Fibroblast of mammary gland (primary cell): ENCODE data around the gene PTPRD.

Experiments
- DNase-seq: peaks from one replicate; pipeline ENCODE4 v3.0.0-alpha.2; 2010; ENCODE audit warnings: low read depth
- H3K4me3 ChIP-seq: 2 replicates; pipeline ENCODE4 v1.5.1; 2011; ENCODE audit warnings: low read depth, mild to moderate bottlenecking, low read length, moderate library complexity; ENCODE audit not compliant: control insufficient read depth
- CTCF ChIP-seq: conservative IDR thresholded peaks from 2 replicates; pipeline ENCODE4 v1.5.1; 2011; ENCODE audit warnings: low read depth, low read length, inconsistent platforms; ENCODE audit not compliant: control insufficient read depth, insufficient read depth

Gene PTPRD

GRCh38 chr9:8842402-8843193 is 1770.2 kb downstream of the PTPRD start:
- no peak overlapping the region for H3K4me3 ChIP-seq
- no peak for TF ChIP-seq CTCF
- DNase-seq, result no peak

GRCh38 chr9:8838136-8838535 is 1774.7 kb downstream of the PTPRD start:
- TF ChIP-seq CTCF, result no peak
- DNase-seq, result peak; percentile 41
- no peak overlapping the region for H3K4me3 ChIP-seq

GRCh38 chr9:8835291-8835690 is 1777.5 kb downstream of the PTPRD start:
- DNase-seq, result no peak
- TF ChIP-seq CTCF, result no peak
- no peak overlapping the region for H3K4me3 ChIP-seq

GRCh38 chr9:8832955-8833354 is 1779.8 kb downstream of the PTPRD start:
- peak; percentile 38 for DNase-seq
- no peak overlapping the region for H3K4me3 ChIP-seq
- TF ChIP-seq CTCF, result no peak

GRCh38 chr9:8832386-8832785 is 1780.4 kb downstream of the PTPRD start:
- no peak for DNase-seq
- TF ChIP-seq CTCF, result no peak
- H3K4me3 ChIP-seq, result no peak overlapping the region

GRCh38 chr9:8831568-8831967 is 1781.2 kb downstream of the PTPRD start:
- TF ChIP-seq CTCF, result no peak
- DNase-seq, result no peak
- H3K4me3 ChIP-seq, result no peak overlapping the region
